ENCODE measurements around the gene BTN3A1.

DNA sequence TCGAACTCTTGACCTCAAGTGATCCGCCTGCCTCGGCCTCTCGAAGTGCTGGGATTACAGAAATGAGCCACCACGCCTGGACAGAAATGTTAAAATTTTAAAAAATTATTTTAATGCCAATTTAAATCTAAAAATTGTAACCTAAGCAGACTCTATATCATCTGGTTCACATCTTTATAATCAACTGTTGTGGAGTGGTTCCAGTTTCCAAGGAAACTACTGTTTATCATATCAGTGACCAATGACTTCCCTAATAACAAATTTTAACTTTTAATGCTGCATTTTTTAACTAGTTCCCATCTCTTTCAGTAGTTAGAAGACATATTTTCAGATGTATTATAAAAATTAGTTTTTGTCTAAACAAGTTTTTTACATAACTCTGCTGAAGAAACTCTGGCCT is 42.3 kb upstream of the BTN3A1 start:
- TF ChIP-seq, protein P1, sequence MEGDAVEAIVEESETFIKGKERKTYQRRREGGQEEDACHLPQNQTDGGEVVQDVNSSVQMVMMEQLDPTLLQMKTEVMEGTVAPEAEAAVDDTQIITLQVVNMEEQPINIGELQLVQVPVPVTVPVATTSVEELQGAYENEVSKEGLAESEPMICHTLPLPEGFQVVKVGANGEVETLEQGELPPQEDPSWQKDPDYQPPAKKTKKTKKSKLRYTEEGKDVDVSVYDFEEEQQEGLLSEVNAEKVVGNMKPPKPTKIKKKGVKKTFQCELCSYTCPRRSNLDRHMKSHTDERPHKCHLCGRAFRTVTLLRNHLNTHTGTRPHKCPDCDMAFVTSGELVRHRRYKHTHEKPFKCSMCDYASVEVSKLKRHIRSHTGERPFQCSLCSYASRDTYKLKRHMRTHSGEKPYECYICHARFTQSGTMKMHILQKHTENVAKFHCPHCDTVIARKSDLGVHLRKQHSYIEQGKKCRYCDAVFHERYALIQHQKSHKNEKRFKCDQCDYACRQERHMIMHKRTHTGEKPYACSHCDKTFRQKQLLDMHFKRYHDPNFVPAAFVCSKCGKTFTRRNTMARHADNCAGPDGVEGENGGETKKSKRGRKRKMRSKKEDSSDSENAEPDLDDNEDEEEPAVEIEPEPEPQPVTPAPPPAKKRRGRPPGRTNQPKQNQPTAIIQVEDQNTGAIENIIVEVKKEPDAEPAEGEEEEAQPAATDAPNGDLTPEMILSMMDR (IDR thresholded peaks at IDR 0.05): no peak
- no peak for TF ChIP-seq EZH2 (IDR thresholded peaks at IDR 0.05)
